H1 (cell line): ENCODE data around the gene PIGM. TPM values are rescaled to one million over a fixed set of nuclear protein-coding genes. Genes with fewer than 3 reads are reported as not detected.

Source experiments
- CTCF ChIA-PET: fragments of 300-600 bp; sonication (Branson Sonifier 250); formaldehyde crosslinking; loops from one replicate; lab custom pipeline; 2021; ENCODE audit not compliant: partially characterized antibody; lab: Charles Lee
- POLR2A ChIA-PET: fragments of 300-600 bp; sonication (Branson Sonifier 250); formaldehyde crosslinking; loops from one replicate; lab custom pipeline; 2021; ENCODE audit warnings: inconsistent platforms; ENCODE audit not compliant: partially characterized antibody; lab: Charles Lee
- DNase-seq, 2 experiments: peaks; one replicate each; pipeline versions ENCODE4 v3.0.0 to v3.0.0-alpha.2; 2010 to 2022; ENCODE audit warnings: low spot score in 2 of 2, low read depth in 1 of 2, mixed read lengths in 1 of 2
- FAIRE-seq: peaks from 2 replicates; lab custom pipeline; 2011; peaks lifted over from hg19 to GRCh38; lab: Jason Lieb, UNC
- H2AFZ ChIP-seq: 2 replicates; pipeline ENCODE4 v1.8.1; 2012; ENCODE audit warnings: low read length, inconsistent platforms
- H2AK5ac ChIP-seq: 2 replicates; pipeline ENCODE4 v1.6.1; 2013; ENCODE audit warnings: low read depth, low read length
- H2BK120ac ChIP-seq: replicated peaks from 2 replicates; pipeline ENCODE3; 2013; ENCODE audit warnings: low read depth, low read length, inconsistent platforms
- H2BK12ac ChIP-seq: 2 replicates; pipeline ENCODE4 v1.6.1; 2013; ENCODE audit warnings: low read depth, low read length
- H2BK15ac ChIP-seq: 2 replicates; pipeline ENCODE4 v1.6.1; 2013; ENCODE audit warnings: low read length
- H2BK20ac ChIP-seq: 2 replicates; pipeline ENCODE4 v1.6.1; 2013; ENCODE audit warnings: low read length
- H2BK5ac ChIP-seq: 2 replicates; pipeline ENCODE4 v1.6.1; 2013; ENCODE audit warnings: low read depth, low read length
- H3K14ac ChIP-seq: 2 replicates; pipeline ENCODE4 v1.6.1; 2013; ENCODE audit warnings: inconsistent platforms; ENCODE audit not compliant: insufficient read length
- H3K18ac ChIP-seq: 2 replicates; pipeline ENCODE4 v1.6.1; 2013; ENCODE audit warnings: low read length; ENCODE audit errors: extremely low read depth
- H3K23ac ChIP-seq: 2 replicates; pipeline ENCODE4 v1.6.1; 2013; ENCODE audit warnings: inconsistent platforms; ENCODE audit not compliant: insufficient read length
- H3K23me2 ChIP-seq: 2 replicates; pipeline ENCODE4 v1.6.1; 2013; ENCODE audit warnings: low read depth, low read length
- H3K27ac ChIP-seq: 2 replicates; pipeline ENCODE4 v1.6.1; 2011; ENCODE audit warnings: low read depth, low read length, inconsistent platforms
- H3K27me3 ChIP-seq, 4 experiments: replicated peaks in 1 of 4; 1 replicate in 1 of 4; 2 replicates in 3 of 4; pipeline versions ENCODE4 v1.6.1 to v1.8.1; 2011 to 2013; ENCODE audit warnings: low read length in 3 of 4, mild to moderate bottlenecking in 3 of 4, inconsistent platforms in 2 of 4, mixed read lengths in 2 of 4, moderate library complexity in 1 of 4; ENCODE audit not compliant: control insufficient read depth in 3 of 4, insufficient read depth in 3 of 4; ENCODE audit errors: extremely low read depth in 1 of 4
- H3K36me3 ChIP-seq, 4 experiments: 2 replicates each; pipeline versions ENCODE4 v1.6.1 to v1.8.1; 2011 to 2013; ENCODE audit warnings: mild to moderate bottlenecking in 4 of 4, low read length in 3 of 4, moderate library complexity in 2 of 4, control low read depth in 1 of 4, inconsistent platforms in 1 of 4; ENCODE audit not compliant: insufficient read depth in 4 of 4, control insufficient read depth in 2 of 4
- H3K4ac ChIP-seq: replicated peaks from 2 replicates; pipeline ENCODE3; 2013; ENCODE audit warnings: low read length, low read depth, mixed read lengths, inconsistent platforms; ENCODE audit not compliant: insufficient read length
- H3K4me1 ChIP-seq, 4 experiments: replicated peaks in 1 of 4; 1 replicate in 1 of 4; 2 replicates in 3 of 4; pipeline versions ENCODE4 v1.6.1 to v1.8.1; 2011 to 2013; ENCODE audit warnings: low read length in 3 of 4, inconsistent platforms in 2 of 4, mixed read lengths in 1 of 4; ENCODE audit not compliant: insufficient read depth in 4 of 4, control insufficient read depth in 3 of 4
- H3K4me2 ChIP-seq, 2 experiments: 2 replicates each; pipeline versions ENCODE4 v1.6.1 to v1.8.1; 2011 to 2013; ENCODE audit warnings: low read depth in 2 of 2, low read length in 2 of 2, control low read depth in 1 of 2, inconsistent platforms in 1 of 2, mild to moderate bottlenecking in 1 of 2; ENCODE audit not compliant: insufficient read depth in 1 of 2
- H3K4me3 ChIP-seq, 4 experiments: fragments of 200-600, 300-600 bp in 1 of 4; sonication (generic), shearing (Covaris generic), sonication (Bioruptor Twin) in 1 of 4; 2 replicates each; pipeline versions ENCODE4 v1.5.1 to v1.8.1; 2011 to 2016; ENCODE audit warnings: low read length in 4 of 4, low read depth in 3 of 4, control low read depth in 2 of 4, inconsistent platforms in 2 of 4, mild to moderate bottlenecking in 2 of 4, mixed read lengths in 1 of 4, moderate library complexity in 1 of 4; ENCODE audit not compliant: insufficient read depth in 2 of 4; ENCODE audit errors: extremely low read depth in 1 of 4
- H3K56ac ChIP-seq: replicated peaks from 2 replicates; pipeline ENCODE3; 2013; ENCODE audit warnings: low read depth, mild to moderate bottlenecking, mixed read lengths, low read length, inconsistent platforms; ENCODE audit not compliant: insufficient read length
- H3K79me1 ChIP-seq: 2 replicates; pipeline ENCODE4 v1.6.1; 2013; ENCODE audit warnings: low read depth, low read length, control low read depth
- H3K79me2 ChIP-seq, 2 experiments: 2 replicates each; pipeline versions ENCODE4 v1.6.1 to v1.8.1; 2012 to 2013; ENCODE audit warnings: low read length in 2 of 2, mild to moderate bottlenecking in 2 of 2, inconsistent platforms in 1 of 2; ENCODE audit not compliant: insufficient read depth in 2 of 2, control insufficient read depth in 1 of 2
- H3K9ac ChIP-seq, 4 experiments: replicated peaks in 1 of 4; 1 replicate in 1 of 4; 2 replicates in 3 of 4; pipeline versions ENCODE4 v1.6.1 to v1.8.1; 2011 to 2013; ENCODE audit warnings: low read depth in 3 of 4, low read length in 3 of 4, control low read depth in 2 of 4, mild to moderate bottlenecking in 2 of 4, moderate library complexity in 2 of 4, inconsistent platforms in 1 of 4; ENCODE audit errors: extremely low read depth in 1 of 4
- H3K9me3 ChIP-seq, 2 experiments: 2 replicates each; pipeline versions ENCODE4 v1.6.1 to v1.8.1; 2012 to 2013; ENCODE audit warnings: mild to moderate bottlenecking in 2 of 2, moderate library complexity in 2 of 2, control low read depth in 1 of 2, inconsistent platforms in 1 of 2, low read depth in 1 of 2, low read length in 1 of 2, mixed read lengths in 1 of 2; ENCODE audit not compliant: insufficient read depth in 2 of 2
- H4K20me1 ChIP-seq, 2 experiments: replicated peaks in 1 of 2; 2 replicates each; pipeline versions ENCODE3 to v1.8.1; 2011 to 2013; ENCODE audit warnings: inconsistent platforms in 2 of 2, low read length in 2 of 2, mild to moderate bottlenecking in 1 of 2; ENCODE audit not compliant: insufficient read depth in 2 of 2, control insufficient read depth in 1 of 2
- H4K5ac ChIP-seq: 2 replicates; pipeline ENCODE4 v1.6.1; 2013; ENCODE audit warnings: low read length, low read depth, mixed read lengths, inconsistent platforms; ENCODE audit not compliant: insufficient read length
- H4K8ac ChIP-seq: 2 replicates; pipeline ENCODE4 v1.8.0; 2013; ENCODE audit warnings: mild to moderate bottlenecking, moderate library complexity, low read length, inconsistent platforms; ENCODE audit not compliant: insufficient read depth; ENCODE audit errors: extremely low read depth
- H4K91ac ChIP-seq: replicated peaks from 2 replicates; pipeline ENCODE3; 2013; ENCODE audit warnings: low read length, mixed read lengths, inconsistent platforms; ENCODE audit not compliant: insufficient read length
- CTBP2 ChIP-seq: IDR thresholded peaks from 2 replicates; pipeline ENCODE4 v1.7.0; 2011; ENCODE audit warnings: borderline replicate concordance, mild to moderate bottlenecking, moderate library complexity, mixed read lengths, low read length; ENCODE audit not compliant: insufficient read depth, insufficient read length
- CTCF ChIP-seq, 3 experiments: IDR thresholded peaks; 1 replicate in 2 of 3; 2 replicates in 1 of 3; pipeline versions ENCODE4 v1.5.1 to v1.6.1; 2011; ENCODE audit warnings: low read length in 3 of 3, mild to moderate bottlenecking in 3 of 3, inconsistent platforms in 2 of 3, low read depth in 1 of 3, moderate library complexity in 1 of 3; ENCODE audit not compliant: insufficient read depth in 1 of 3; ENCODE audit errors: control extremely low read depth in 1 of 3
- GABPA ChIP-seq: IDR thresholded peaks from 2 replicates; pipeline ENCODE4 v1.6.1; 2011; ENCODE audit warnings: mild to moderate bottlenecking, low read length, moderate library complexity, borderline replicate concordance; ENCODE audit not compliant: insufficient read depth
- WGBS, 2 experiments: shearing (Covaris generic) in 1 of 2; methylation state at CpG; one replicate each; pipeline versions ENCODE4 v1.1.6 to v1.1.7; 2013 to 2015; ENCODE audit warnings: low lambda C conversion rate in 2 of 2, mixed read lengths in 2 of 2, inconsistent platforms in 1 of 2, low coverage in 1 of 2, missing lambda C conversion rate in 1 of 2; ENCODE audit not compliant: insufficient replicate concordance in 2 of 2, insufficient coverage in 1 of 2, insufficient read length in 1 of 2; ENCODE audit errors: extremely low coverage in 1 of 2, missing lambda C conversion rate in 1 of 2; 5-methylcytosine and 5-hydroxymethylcytosine counted together
- polyA plus RNA-seq, 7 experiments: library from polyadenylated mRNA; depleted of rRNA in 3 of 7; stranded (reverse) in 5 of 7; unstranded in 2 of 7; fragments of >200 nt in 5 of 7; fragments of 200-250 nt in 2 of 7; gene quantifications; 1 replicate in 5 of 7; 2 replicates in 1 of 7; 4 replicates in 1 of 7; pipeline versions ENCODE4 v1.2.1 to v1.2.3, GENCODE V29; 2011 to 2013; ENCODE audit warnings: missing spikeins in 2 of 7, mixed read lengths in 2 of 7
- total RNA-seq: library from RNA; stranded (reverse); fragmentation: NEBNext Ultra II Directional; extraction: Animal tissue kit (Norgen Biotek cat#: 25700); gene quantifications from 2 replicates; pipeline ENCODE4 v1.2.1, GENCODE V29; 2021

PIGM gene
- total and polyA plus RNA-seq, 2 of the 8 experiments (the other 6 are each of a cell fraction or from before 2014, with no cell fraction given): 5.4 to 6.0 TPM

GRCh38 chr1:160074865-160075264 lies 43.1 kb upstream of the PIGM start:
- peaks cover 0 to 11% (median 8%) of the 10 kb centered on the region in 4 experiments; a peak in 6 of 7 replicates for H3K27me3 ChIP-seq
- H2BK12ac ChIP-seq: no peak overlapping the region
- H3K23me2 ChIP-seq: peaks cover 5% of the 10 kb centered on the region
- no peak overlapping the region for H2BK15ac ChIP-seq
- no peak overlapping the region for H4K5ac ChIP-seq
- H3K79me2 ChIP-seq: no peaks in the 10 kb centered on the region
- H3K18ac ChIP-seq: no peak overlapping the region
- H2BK5ac ChIP-seq: no peak overlapping the region
- H3K4me3 ChIP-seq: no peak overlapping the region
- peaks cover 0 to under 1% (median 0%) of the 10 kb centered on the region in 4 experiments; a peak in 2 of 7 replicates for H3K4me1 ChIP-seq
- H3K23ac ChIP-seq: no peak overlapping the region
- H3K36me3 ChIP-seq: no peaks in the 10 kb centered on the region
- H3K9me3 ChIP-seq: no peaks in the 10 kb centered on the region
- no peak overlapping the region for H3K56ac ChIP-seq
- no peak overlapping the region for H2AK5ac ChIP-seq
- ChIA-PET POLR2A (interaction anchor here (1.1 kb wide), 1 partner anchor 51 kb away, joined by 4 read pairs; no protein-coding TSS in a partner anchor), CTCF (interaction anchor here (0.7 to 50.1 kb wide), 3 partner anchors 0 to 79 kb away, joined by 4 to 1874 read pairs (median 1874); partner anchors contain the start of genes IGSF8, KCNJ10 and KCNJ9)
- DNase-seq (no peak), FAIRE-seq (no peak)
- no peak overlapping the region for H3K27ac ChIP-seq
- no peak overlapping the region for H3K14ac ChIP-seq
- H4K20me1 ChIP-seq: no peaks in the 10 kb centered on the region
- H4K91ac ChIP-seq: no peak overlapping the region
- no peak overlapping the region for H3K4ac ChIP-seq
- H2BK120ac ChIP-seq: no peak overlapping the region
- TF ChIP-seq CTCF (IDR thresholded peaks at IDR 0.05; ENCODE audit: control extremely low read depth in 1 of 3, insufficient read depth in 1 of 3, low read depth in 1 of 3, low read length in 3 of 3) (no peak), CTBP2 (no peak), GABPA (no peak)
- 75% methylated on average over 4 of the region's 4 CpGs; no CpG with 5 or more reads in 1 of the 2 experiments for WGBS, 2 experiments
- no peak overlapping the region for H4K8ac ChIP-seq
- H3K9ac ChIP-seq: no peak overlapping the region
- no peak overlapping the region for H3K4me2 ChIP-seq
- no peaks in the 10 kb centered on the region for H3K79me1 ChIP-seq
- H2BK20ac ChIP-seq: no peak overlapping the region
- no peak overlapping the region for H2AFZ ChIP-seq
